Testis (tissue), 3 donors: ENCODE data around the gene WBP2NL. TPM values are rescaled to one million over a fixed set of nuclear protein-coding genes. Genes with fewer than 3 reads are reported as not detected.

ENCODE experiments used
- DNase-seq: peaks from one replicate; pipeline ENCODE4 v3.0.0-alpha.2; 2019
- H3K27ac ChIP-seq, 2 donors: fragments of 200-600 bp; sonication (generic); one replicate each; pipeline ENCODE4 v1.5.1; 2019
- H3K27me3 ChIP-seq: fragments of 200-600 bp; sonication (generic); one replicate; pipeline ENCODE4 v1.5.1; 2019
- H3K36me3 ChIP-seq: fragments of 200-600 bp; sonication (generic); one replicate; pipeline ENCODE4 v1.5.1; 2017; ENCODE audit warnings: low read depth; ENCODE audit errors: missing control alignments
- H3K4me1 ChIP-seq: fragments of 200-600 bp; sonication (generic); one replicate; pipeline ENCODE4 v1.5.1; 2019
- H3K4me3 ChIP-seq, 2 donors: fragments of 200-600 bp; sonication (generic); one replicate each; pipeline ENCODE4 v1.5.1; 2017 to 2019
- H3K9me3 ChIP-seq: fragments of 200-600 bp; sonication (generic); one replicate; pipeline ENCODE4 v1.5.1; 2017
- CTCF ChIP-seq, 3 experiments: fragments of 450-650 bp in 2 of 3; fragments of 200-600 bp in 1 of 3; sonication (generic) in 1 of 3; IDR thresholded peaks; one replicate each; pipeline ENCODE4 v1.5.1; 2016 to 2019; ENCODE audit warnings: antibody characterized with exemption in 3 of 3, mild to moderate bottlenecking in 2 of 3, moderate library complexity in 1 of 3
- POLR2A ChIP-seq: fragments of 450-650 bp; IDR thresholded peaks from one replicate; pipeline ENCODE4 v1.6.1; 2017; ENCODE audit warnings: antibody characterized with exemption, mild to moderate bottlenecking, moderate library complexity
- WGBS, 2 donors: methylation state at CpG; one replicate each; pipeline ENCODE4 v1.1.5; 2018; 5-methylcytosine and 5-hydroxymethylcytosine counted together
- intact Hi-C: fragments of 100-400 bp; cut with DNase I; formaldehyde crosslinking; loops from one replicate; pipeline ENCODE4 v1.15.1; 2023; ENCODE audit warnings: low total_unique reads
- polyA plus RNA-seq: library from polyadenylated mRNA; stranded (reverse); fragments of 350-450 nt; fragmentation: Illumina TruSeq; extraction: RNeasy Lipid Tissue Mini Kit (QIAGEN cat#74804); gene quantifications from one replicate; pipeline ENCODE4 v1.2.3, GENCODE V29; 2014; ENCODE audit warnings: low read depth, low replicate concordance; ENCODE audit not compliant: insufficient read depth
- total RNA-seq, 2 donors: library from RNA; depleted of rRNA; stranded (reverse); fragments of >200 nt; gene quantifications; one replicate each; pipeline ENCODE4 v1.2.3, GENCODE V29; 2016

The WBP2NL gene
- total and polyA plus RNA-seq, 3 donors from 2014 or later = 31.8 to 91.5 (median 90.8) TPM

DNA sequence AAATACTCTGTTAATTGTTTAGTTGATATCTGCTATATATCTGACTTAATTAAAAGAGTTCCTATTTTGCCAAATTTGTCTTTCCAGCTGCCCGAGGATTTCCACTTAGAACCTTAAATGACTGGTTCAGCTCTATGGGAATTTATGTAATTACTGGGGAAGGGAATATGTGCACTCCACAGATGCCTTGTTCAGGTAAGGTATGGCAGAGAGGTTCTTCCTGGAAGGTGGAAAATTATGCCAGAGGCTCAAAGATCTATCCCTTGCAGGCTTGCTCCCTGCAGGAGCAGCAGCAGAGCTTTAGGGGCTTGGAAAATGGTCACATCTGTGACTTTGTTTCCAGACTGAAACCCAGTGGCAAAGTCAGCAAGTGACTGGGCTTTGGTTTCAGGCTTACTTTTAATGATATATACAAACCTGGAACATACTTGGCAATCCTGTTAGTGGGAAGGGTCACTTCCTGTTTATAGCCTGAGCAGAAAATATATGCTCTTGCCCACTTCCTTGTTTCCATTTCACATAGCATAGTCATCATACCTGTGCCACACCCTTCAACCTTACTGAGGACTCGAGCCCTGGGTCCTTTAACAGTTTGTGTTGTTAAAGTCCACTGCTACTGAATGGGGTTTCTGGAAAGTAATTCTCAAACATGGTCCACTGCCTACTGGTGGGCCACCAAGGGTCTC, 23.7 kb downstream of the WBP2NL start:
- DNase-seq = no peak
- no peaks in the 10 kb centered on the region for H3K9me3 ChIP-seq
- H3K36me3 ChIP-seq = no peaks in the 10 kb centered on the region
- no peak overlapping the region for H3K27ac ChIP-seq
- no peaks in the 10 kb centered on the region for H3K27me3 ChIP-seq
- intact Hi-C loops = no loop called here
- H3K4me1 ChIP-seq = no peaks in the 10 kb centered on the region
- TF ChIP-seq POLR2A (no peak), CTCF (IDR thresholded peaks at IDR 0.05) (no peak)
- 83 to 84% methylated on average over 2 of the region's 2 CpGs for WGBS, 2 donors
- H3K4me3 ChIP-seq = no peak overlapping the region

DNA sequence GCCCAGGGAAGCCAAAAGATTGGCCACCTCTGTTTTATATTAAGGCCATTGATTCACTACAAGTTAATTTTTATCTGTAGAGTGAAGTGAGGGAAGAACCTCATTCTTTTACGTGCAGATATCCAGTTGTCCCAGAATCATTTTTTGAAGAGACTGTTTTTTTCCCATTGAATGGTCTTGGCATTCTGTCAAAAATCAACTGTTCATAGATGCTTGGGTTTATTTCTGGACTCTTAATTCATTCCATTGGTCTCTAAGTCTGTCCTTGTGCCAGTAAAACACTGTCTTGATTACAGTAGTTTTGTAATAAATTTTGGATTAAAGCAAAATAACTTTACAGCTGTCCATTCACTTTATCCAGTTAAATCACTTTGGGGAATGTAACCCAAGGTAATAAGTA, 26.8 kb downstream of the WBP2NL start:
- no peaks in the 10 kb centered on the region for H3K27me3 ChIP-seq
- H3K36me3 ChIP-seq = no peaks in the 10 kb centered on the region
- no peaks in the 10 kb centered on the region for H3K9me3 ChIP-seq
- intact Hi-C loops = no loop called here
- 46 to 63% methylated on average over 1 of the region's 1 CpG for WGBS, 2 donors
- TF ChIP-seq POLR2A (no peak), CTCF (IDR thresholded peaks at IDR 0.05) (no peak)
- H3K4me3 ChIP-seq = no peak overlapping the region
- H3K4me1 ChIP-seq = no peaks in the 10 kb centered on the region
- H3K27ac ChIP-seq = no peak overlapping the region
- no peak for DNase-seq

- no peaks in the 10 kb centered on the region for H3K4me1 ChIP-seq
- H3K9me3 ChIP-seq = no peaks in the 10 kb centered on the region
- no peak overlapping the region for H3K4me3 ChIP-seq
- DNase-seq = no peak
- H3K27me3 ChIP-seq = no peaks in the 10 kb centered on the region
- WGBS, 2 donors = 92 to 98% methylated on average over 7 to 10 of the region's 10 CpGs
- H3K36me3 ChIP-seq = no peaks in the 10 kb centered on the region
- no peak overlapping the region for H3K27ac ChIP-seq
- intact Hi-C loops = no loop called here
- no peak for TF ChIP-seq POLR2A
- no peak for TF ChIP-seq CTCF (IDR thresholded peaks at IDR 0.05)
These were observed 28.1 kb downstream of the WBP2NL start for GRCh38 chr22:42026705-42027104.

DNA sequence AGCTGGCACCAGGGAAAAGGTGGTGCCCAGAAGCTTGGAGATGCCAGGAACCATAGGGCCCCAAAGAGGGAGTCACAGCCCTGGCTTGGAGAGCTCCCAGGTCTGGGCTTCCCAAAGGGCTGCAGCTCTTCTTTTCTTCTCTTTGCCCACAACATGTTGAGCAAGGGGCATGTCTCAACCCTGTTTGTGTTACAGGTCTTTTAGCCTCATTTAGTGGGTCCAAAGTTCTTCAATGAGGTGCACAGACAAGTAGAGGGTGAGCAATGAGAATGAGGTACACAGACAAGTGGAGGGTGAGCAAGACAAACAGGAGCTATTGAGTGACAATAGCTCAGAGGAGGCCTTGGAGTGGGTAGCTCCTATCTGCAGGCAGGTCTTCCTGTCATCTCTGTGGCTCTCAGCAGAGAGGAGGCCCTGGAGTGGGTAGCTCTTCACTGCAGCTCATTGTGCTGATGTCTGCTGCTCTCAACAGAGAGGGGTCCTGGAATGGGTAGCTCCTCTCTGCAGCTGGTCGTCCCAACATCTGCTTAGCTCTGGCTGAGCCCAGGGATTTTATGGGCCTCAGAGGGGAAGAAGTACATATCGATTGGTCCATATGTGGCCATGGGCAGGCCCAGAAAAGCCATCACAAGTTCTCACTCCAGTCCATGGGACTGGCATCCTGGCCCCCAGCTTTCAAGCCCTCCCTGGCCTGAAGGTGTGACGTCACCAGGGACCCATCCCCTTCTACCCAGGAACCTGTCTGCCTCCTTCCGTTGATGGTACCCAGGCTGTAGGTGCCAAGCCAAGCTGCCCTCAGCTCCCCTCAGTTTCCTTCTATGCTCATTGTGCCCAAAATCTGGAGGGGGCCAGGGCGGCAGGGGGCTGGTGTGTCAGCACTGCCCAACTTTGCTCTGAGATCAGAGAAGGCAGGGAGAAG, 34.9 kb downstream of the WBP2NL start:
- Histone ChIP-seq H3K27me3 (no peaks in the 10 kb centered on the region), H3K36me3 (no peaks in the 10 kb centered on the region), H3K9me3 (no peaks in the 10 kb centered on the region), H3K27ac (no peak overlapping the region), H3K4me3 (no peak overlapping the region), H3K4me1 (no peaks in the 10 kb centered on the region)
- intact Hi-C loops = no loop called here
- 97 to 98% methylated on average over 4 to 5 of the region's 5 CpGs for WGBS, 2 donors
- DNase-seq = no peak
- TF ChIP-seq POLR2A = no peak
- no peak for TF ChIP-seq CTCF (IDR thresholded peaks at IDR 0.05)
